GM18867 (cell line): Measurements from ENCODE around the gene USP16.

ENCODE experiments used
- ATAC-seq: cut with Tn5 transposase; IDR thresholded peaks from one replicate; pipeline ENCODE4 v1.9.1; 2021; ENCODE audit warnings: mild to moderate bottlenecking, moderate library complexity; ENCODE audit not compliant: unreplicated experiment

The USP16 gene

DNA sequence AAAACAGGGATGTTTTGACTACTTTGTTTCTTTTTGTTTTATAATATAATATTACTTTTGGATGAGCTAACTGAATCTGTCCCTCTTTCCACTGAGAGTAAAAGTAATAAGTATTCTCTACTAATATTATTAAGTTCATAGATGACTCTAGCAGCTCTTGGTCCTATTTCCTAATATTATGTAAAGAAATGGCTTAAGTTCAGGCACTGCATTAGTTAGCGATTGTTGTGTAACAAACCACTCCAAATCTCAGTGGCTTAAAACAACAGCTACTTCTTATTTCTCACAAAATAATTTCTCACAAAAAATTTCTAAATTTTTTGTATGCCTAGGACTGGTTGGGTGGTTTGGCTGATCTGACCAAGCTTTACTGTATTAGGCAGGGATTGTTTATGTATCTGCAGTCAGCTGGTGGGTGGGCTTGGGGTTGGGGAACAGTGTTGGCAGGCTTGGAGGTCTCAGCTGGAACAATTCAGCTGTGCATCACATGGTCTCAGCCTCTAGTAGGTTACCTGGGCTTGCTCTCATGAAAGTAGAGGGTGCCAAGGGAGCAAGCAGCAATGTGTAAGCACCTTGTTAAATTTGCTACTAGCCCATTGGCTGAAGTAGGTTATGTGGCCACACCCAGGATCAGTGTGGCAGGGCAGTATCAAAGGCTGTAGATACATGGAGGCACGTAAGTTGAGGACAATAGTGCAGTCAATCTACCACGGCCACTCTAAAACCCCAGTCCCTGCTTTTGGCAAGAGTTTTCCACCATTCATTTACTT is 57.8 kb downstream of the USP16 start:
- no peak for ATAC-seq

DNA sequence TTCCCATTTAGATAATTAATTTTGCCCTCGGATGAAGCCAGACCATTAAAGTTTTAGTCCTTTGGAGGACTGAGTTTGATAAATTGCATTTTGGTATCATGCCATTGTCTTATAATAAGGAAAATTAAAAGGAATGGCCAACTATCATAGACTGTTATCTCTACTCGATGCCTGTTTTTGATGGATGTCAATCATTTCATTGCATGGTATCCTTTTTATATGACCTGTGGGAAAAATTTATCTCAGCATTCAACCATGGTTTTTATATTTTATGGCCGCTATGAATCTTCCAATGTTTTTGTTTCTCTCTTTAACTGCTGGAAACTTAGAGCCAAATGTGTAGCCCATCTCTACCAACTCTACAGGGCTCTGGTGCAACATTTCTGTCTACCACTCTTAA is 58.8 kb downstream of the USP16 start:
- no peak for ATAC-seq

DNA sequence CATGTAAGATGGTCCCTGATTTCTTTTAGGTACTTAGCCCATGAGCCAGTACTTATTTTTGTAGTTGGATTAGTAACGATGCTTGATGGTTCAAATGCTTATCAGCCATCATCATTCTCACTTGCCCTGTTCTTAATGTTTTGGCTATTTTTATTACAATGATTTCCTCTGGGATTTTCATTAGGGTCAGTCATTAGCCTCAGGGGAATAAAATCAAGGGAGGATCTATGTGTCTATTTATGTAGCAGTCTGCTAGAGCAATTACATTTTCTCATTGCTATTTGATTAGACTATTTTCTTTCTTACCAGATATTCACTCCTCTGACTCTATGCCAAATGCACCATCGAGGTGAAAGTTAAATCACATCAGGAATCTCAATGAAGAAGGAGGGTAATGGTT is 59.9 kb downstream of the USP16 start:
- no peak for ATAC-seq

DNA sequence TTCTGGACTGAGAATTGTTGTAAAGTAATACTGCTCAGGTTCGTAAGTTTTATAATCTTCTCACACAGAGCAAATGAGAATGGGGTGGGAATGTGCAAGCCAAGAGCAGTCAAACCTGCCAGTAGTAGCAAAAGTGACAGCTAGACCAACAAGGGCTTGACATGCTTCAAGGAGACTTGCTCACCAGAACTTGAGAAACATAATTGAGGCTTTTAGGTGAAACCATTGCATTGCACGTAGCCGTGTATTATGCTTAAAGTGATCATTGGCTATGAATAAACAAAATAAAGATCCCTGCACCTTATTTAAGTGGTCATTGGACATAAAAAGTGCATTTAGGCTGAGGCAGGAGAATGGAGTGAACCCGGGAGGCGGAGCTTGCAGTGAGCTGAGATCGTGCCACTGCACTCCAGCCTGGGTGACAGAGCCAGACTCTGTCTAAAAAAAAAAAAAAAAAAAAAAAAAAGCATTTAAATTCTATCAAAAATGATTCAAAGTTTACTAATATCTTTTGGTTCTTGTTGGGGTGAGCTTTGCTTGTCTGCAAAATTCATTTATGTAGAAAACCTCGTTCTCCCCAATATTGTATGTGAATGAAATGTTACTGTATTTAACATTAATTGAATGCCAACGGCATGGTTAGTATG is 60.8 kb downstream of the USP16 start:
- no peak for ATAC-seq

DNA sequence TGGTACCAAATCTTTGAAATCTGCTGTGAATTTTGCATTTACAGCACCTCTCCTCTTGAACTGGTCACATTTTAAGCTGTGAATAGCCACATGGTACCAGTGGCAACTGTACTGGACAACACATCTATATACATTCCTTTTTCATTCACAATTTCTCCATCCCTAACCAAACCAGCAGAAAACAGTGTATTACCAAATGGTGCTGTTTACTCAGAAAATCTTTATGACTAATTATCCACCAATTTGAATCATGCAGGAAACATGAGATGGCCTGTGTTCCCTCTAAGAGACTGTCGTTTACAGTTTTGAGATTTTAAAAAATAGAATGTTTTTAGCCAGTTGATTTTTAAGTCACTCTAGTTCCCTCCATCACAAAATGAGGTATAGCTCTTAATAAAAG is 66.6 kb downstream of the USP16 start:
- ATAC-seq = no peak

DNA sequence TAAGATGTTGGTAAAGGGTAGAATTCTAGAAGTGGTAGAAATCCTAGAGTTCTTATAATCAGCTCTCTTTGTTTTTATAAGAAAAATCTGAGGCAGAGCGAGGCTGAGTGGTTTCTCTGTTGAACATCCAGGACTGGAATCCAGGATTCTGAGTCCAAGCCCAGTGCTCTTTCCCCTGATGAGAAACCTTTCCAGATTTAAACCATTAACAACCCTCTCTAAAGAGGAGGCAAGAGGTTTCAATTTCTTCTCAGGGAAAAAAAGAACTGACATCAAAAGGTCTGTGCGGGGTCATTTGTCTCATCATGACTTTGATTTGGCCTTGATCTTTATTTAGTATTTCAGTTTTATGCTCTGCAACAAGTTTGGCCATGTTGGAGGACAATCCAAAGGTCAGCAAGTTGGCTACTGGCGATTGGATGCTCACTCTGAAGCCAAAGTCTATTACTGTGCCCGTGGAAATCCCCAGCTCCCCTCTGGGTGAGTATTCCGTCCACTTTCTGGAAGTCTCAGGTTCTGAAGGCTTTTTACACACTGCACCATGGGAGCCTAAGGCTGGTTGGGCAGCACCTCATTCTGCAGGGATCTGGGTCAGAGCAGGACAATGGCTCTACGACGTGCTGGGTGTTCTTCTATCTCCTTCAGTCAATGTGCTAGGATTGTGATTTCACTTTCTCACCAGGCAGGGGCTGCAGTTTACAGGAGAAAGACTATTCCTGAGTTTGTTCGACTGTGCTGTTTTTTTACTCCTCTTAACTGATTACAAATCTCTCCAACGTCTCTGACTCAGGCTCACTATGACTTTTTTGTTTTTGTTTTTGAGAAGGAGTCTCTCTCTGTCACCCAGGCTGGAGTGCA is 67.9 kb downstream of the USP16 start:
- ATAC-seq = no peak

DNA sequence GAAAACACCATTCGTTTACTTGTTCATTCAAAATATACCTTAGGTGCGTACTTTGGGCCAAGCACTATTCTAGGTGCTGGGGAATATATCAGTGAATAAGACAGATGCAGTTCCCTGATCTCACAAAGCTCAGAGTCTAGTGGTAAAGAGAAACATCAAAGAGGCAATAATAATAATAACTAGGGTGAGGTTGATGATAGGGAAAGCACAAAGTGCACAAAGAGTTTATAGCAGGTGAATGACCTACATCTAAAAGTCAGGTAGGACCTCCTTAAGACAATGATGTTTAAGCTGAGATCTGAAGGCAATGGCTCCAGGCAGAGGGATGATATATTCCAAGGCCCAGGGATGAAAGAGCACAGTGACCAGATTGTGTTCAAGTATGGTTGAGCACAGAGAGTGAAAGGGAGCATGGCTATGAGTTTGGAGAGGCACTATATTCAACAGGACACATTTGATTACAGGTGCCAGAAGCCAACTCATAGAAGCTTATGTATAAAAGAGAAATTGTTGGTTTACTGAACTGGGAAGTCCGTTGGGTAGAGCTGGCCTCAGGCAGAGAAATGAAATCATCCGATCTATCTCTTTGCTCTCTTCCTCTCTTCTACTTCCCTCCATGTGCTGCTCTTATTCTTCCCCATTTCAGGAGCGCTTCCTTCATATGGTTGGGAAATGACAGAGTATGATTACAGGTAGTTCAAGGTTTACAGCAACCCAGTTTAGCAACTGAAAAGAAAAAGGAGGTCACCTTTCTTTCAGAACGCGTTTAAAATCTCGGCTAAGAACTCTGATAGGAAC is 71.9 kb downstream of the USP16 start:
- no peak for ATAC-seq

DNA sequence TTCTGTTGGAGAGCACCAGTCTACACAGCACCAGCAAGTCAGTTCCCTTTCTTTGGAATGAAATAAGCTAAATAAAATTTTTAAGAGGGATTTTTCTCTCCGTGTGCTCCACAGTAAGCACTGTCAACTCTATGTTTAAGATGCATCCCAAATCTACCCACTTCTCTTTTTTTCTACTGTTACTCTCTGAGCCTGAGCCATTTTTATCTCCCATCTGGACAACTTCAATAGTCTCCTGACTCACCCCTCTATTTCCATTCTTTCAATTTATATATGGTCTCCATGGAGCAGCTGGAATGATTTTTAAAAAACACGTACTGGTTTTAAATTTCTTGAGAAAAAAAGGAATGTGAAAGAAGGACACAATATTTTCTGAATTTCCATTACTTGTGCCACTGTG is 73.7 kb downstream of the USP16 start:
- ATAC-seq = no peak

DNA sequence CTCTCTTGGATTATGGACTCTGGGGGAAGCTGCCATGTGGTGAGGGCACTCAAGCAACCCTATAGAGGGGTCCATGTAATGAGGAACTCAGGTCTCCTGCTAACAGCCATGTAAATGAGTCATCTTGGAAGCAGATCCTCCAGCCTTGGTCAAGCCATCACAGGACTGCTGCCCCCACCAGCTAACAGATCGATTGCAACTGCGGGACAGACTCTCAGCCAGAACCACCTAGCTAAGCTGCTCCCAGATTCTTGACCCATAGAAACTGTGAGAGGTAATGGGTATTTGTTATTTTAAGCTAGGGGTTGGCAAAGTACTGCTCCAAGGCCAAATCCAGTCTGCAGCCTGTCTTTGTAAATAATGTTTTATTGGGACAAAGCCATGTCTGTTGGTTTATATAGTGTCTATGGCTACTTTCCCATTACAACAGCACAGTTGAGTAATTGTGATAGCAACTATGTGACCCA is 78.4 kb downstream of the USP16 start:
- ATAC-seq = no peak
